RWPE2 (cell line): ENCODE data around the gene SASH1.

Experiments used
- ATAC-seq: fragments of 200-7000 bp; cut with Tn5 transposase; 3 replicates; pipeline ENCODE4 v1.9.1; 2021; ENCODE audit warnings: low read depth
- DNase-seq: peaks from one replicate; pipeline ENCODE4 v3.0.0-alpha.2; 2020; ENCODE audit warnings: low spot score
- H3K27ac ChIP-seq: fragments of 450-650 bp; 2 replicates; pipeline ENCODE4 v1.5.1; 2017; ENCODE audit warnings: mild to moderate bottlenecking; ENCODE audit not compliant: poor library complexity, severe bottlenecking
- H3K27me3 ChIP-seq: fragments of 250-450 bp; sonication (Bioruptor Pico); 2 replicates; pipeline ENCODE4 v1.5.1; 2021; ENCODE audit warnings: mild to moderate bottlenecking, moderate library complexity; ENCODE audit not compliant: insufficient read depth, poor library complexity, severe bottlenecking
- H3K36me3 ChIP-seq: fragments of 250-450 bp; sonication (Bioruptor Pico); 2 replicates; pipeline ENCODE4 v1.5.1; 2020; ENCODE audit warnings: low read depth, mild to moderate bottlenecking, moderate library complexity
- H3K4me1 ChIP-seq: fragments of 250-450 bp; sonication (Bioruptor Pico); 2 replicates; pipeline ENCODE4 v1.5.1; 2021; ENCODE audit warnings: mild to moderate bottlenecking, moderate library complexity; ENCODE audit not compliant: insufficient read depth, poor library complexity, severe bottlenecking
- H3K4me3 ChIP-seq: fragments of 250-450 bp; sonication (Bioruptor Pico); 2 replicates; pipeline ENCODE4 v1.5.1; 2021; ENCODE audit warnings: mild to moderate bottlenecking, moderate library complexity; ENCODE audit not compliant: severe bottlenecking
- H3K9me3 ChIP-seq: fragments of 250-450 bp; sonication (Bioruptor Pico); 2 replicates; pipeline ENCODE4 v1.5.1; 2021; ENCODE audit warnings: mild to moderate bottlenecking, moderate library complexity; ENCODE audit not compliant: severe bottlenecking
- CTCF ChIP-seq: fragments of 450-650 bp; IDR thresholded peaks from one replicate; pipeline ENCODE4 v1.5.1; 2017; ENCODE audit warnings: mild to moderate bottlenecking, moderate library complexity; ENCODE audit not compliant: poor library complexity, severe bottlenecking

Gene SASH1

GRCh38 chr6:148382861-148383260 is 40.2 kb downstream of the SASH1 start:
- ATAC-seq (no peak), DNase-seq (no peak)
- Histone ChIP-seq H3K36me3 (no peaks in the 10 kb centered on the region), H3K9me3 (no peaks in the 10 kb centered on the region), H3K27me3 (no peaks in the 10 kb centered on the region), H3K4me1 (peaks cover 9% of the 10 kb centered on the region), H3K27ac (no peak overlapping the region), H3K4me3 (no peak overlapping the region)
- no peak for TF ChIP-seq CTCF

GRCh38 chr6:148383658-148384368 is 41.2 kb downstream of the SASH1 start:
- H3K27ac ChIP-seq = no peak overlapping the region
- DNase-seq (no peak), ATAC-seq (no peak)
- H3K4me1 ChIP-seq = peaks cover 4% of the 10 kb centered on the region
- H3K9me3 ChIP-seq = no peaks in the 10 kb centered on the region
- no peaks in the 10 kb centered on the region for H3K36me3 ChIP-seq
- no peak overlapping the region for H3K4me3 ChIP-seq
- no peak for TF ChIP-seq CTCF
- H3K27me3 ChIP-seq = no peaks in the 10 kb centered on the region

GRCh38 chr6:148385379-148385778 is 42.7 kb downstream of the SASH1 start:
- no peak for TF ChIP-seq CTCF
- H3K27ac ChIP-seq = no peak overlapping the region
- no peaks in the 10 kb centered on the region for H3K36me3 ChIP-seq
- H3K27me3 ChIP-seq = no peaks in the 10 kb centered on the region
- no peaks in the 10 kb centered on the region for H3K9me3 ChIP-seq
- H3K4me3 ChIP-seq = no peak overlapping the region
- no peak for ATAC-seq
- no peaks in the 10 kb centered on the region for H3K4me1 ChIP-seq
- no peak for DNase-seq

DNA sequence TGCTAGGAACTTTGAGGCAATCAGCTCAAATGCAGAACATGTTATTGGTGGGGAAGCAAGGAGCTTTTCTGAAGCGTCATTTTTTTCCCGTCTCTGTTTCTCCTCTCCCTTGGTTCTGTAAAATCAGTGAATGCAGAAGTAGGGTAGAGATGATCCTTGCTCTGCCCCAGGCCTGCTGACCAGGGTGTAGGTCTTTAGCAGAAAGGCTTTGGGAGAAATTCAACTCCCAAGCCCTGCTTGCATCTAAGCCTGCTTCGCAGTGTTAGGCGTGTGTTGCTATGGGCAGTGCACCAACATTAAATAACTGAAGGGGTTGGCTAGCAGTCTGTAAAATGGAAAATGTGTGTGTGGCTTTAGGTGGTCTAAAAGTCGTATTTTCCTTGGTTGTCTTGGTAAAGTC is 45.9 kb downstream of the SASH1 start:
- H3K4me1 ChIP-seq = no peaks in the 10 kb centered on the region
- no peak for TF ChIP-seq CTCF
- ATAC-seq = no peak

DNA sequence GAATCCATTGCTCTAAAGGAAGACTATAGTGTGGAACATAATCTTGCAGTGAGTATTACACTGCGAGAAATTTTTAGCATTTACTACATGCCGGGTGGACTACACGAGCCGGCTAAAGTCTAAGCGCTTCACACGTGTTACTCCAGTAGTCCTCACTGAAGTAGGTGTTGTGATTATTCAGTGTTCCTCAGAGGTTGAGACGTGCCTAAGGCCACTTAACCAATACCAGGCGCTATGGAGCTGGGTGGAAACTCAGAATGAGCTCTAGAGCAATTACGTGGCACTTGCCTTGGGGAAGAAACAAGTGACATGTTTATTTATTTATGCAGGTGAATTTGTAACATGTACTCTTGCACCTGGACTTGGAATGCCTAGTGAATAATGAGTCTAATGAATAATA is 46.4 kb downstream of the SASH1 start:
- Histone ChIP-seq H3K27ac (no peak overlapping the region), H3K4me3 (no peak overlapping the region), H3K27me3 (no peaks in the 10 kb centered on the region), H3K36me3 (no peaks in the 10 kb centered on the region), H3K4me1 (no peaks in the 10 kb centered on the region), H3K9me3 (no peaks in the 10 kb centered on the region)
- no peak for ATAC-seq
- no peak for TF ChIP-seq CTCF
- DNase-seq = no peak

More for the DNA sequence above, 45.9 kb downstream of the SASH1 start:
- no peak overlapping the region for H3K4me3 ChIP-seq
- no peak for DNase-seq
- no peaks in the 10 kb centered on the region for H3K27me3 ChIP-seq
- no peaks in the 10 kb centered on the region for H3K9me3 ChIP-seq
- no peaks in the 10 kb centered on the region for H3K36me3 ChIP-seq
- H3K27ac ChIP-seq = no peak overlapping the region
